HepG2 (cell line): ENCODE results near the gene PACS2. TPM values are rescaled to one million over a fixed set of nuclear protein-coding genes. Genes with fewer than 3 reads are reported as not detected.

Experiments used
- ATAC-seq: fragments of 200-7000 bp; cut with Tn5 transposase; 3 replicates; pipeline ENCODE4 v1.9.1; 2020; ENCODE audit warnings: mild to moderate bottlenecking, moderate library complexity
- BruUV-seq: library from RNA; stranded (reverse); fragments of 400-500 nt; replicated peaks from 2 replicates; lab custom pipeline; 2021; lab: Mats Ljungman, UMichigan
- CTCF ChIA-PET: fragments of 300-600 bp; formaldehyde crosslinking; extraction: SDS; loops from one replicate; lab custom pipeline; 2021; ENCODE audit warnings: low total read pairs, inconsistent platforms, low intra/inter-chr PET ratio; lab: Yijun Ruan, JAX
- POLR2A ChIA-PET: fragments of 350-600 bp; sonication (Branson Sonifier 250); formaldehyde crosslinking; loops from one replicate; lab custom pipeline; 2020; ENCODE audit warnings: antibody characterized with exemption, inconsistent platforms; lab: Yijun Ruan, JAX
- DNase-seq: peaks from one replicate; pipeline ENCODE4 v3.0.0-alpha.2; 2015; ENCODE audit warnings: low spot score
- FAIRE-seq: peaks from 3 replicates; lab custom pipeline; 2011; peaks lifted over from hg19 to GRCh38; lab: Jason Lieb, UNC
- H2AFZ ChIP-seq: one replicate; pipeline ENCODE4 v1.6.1; 2011; ENCODE audit warnings: low read length, inconsistent platforms
- H3K27ac ChIP-seq: fragments of 300-600 bp; 3 replicates; pipeline ENCODE4 v1.8.0; 2011; ENCODE audit warnings: mixed run types, mild to moderate bottlenecking, mixed read lengths, low read length, inconsistent platforms; ENCODE audit not compliant: insufficient read depth; ENCODE audit errors: extremely low read length
- H3K27me3 ChIP-seq, 2 experiments: fragments of 200-600 bp in 1 of 2; 2 replicates in 1 of 2; 3 replicates in 1 of 2; pipeline versions ENCODE4 v1.6.0 to v1.8.0; 2011; ENCODE audit warnings: low read length in 2 of 2, mild to moderate bottlenecking in 2 of 2, moderate library complexity in 2 of 2, inconsistent platforms in 1 of 2; ENCODE audit not compliant: insufficient read depth in 2 of 2, control insufficient read depth in 1 of 2
- H3K36me3 ChIP-seq, 2 experiments: fragments of 200-600 bp in 1 of 2; replicated peaks in 1 of 2; 2 replicates in 1 of 2; 3 replicates in 1 of 2; pipeline versions ENCODE4 v1.5.1 to v1.8.0; 2011; ENCODE audit warnings: low read length in 2 of 2, inconsistent platforms in 1 of 2; ENCODE audit not compliant: insufficient read depth in 2 of 2, control insufficient read depth in 1 of 2
- H3K4me1 ChIP-seq: 2 replicates; pipeline ENCODE4 v1.5.1; 2012; ENCODE audit warnings: low read length, inconsistent platforms; ENCODE audit not compliant: insufficient read depth
- H3K4me2 ChIP-seq: 2 replicates; pipeline ENCODE4 v1.6.0; 2011; ENCODE audit warnings: low read depth, low read length, inconsistent platforms
- H3K4me3 ChIP-seq, 3 experiments: fragments of 200-600 bp in 1 of 3; sonication (generic), shearing (Covaris generic) in 1 of 3; replicated peaks in 1 of 3; 2 replicates each; pipeline ENCODE4 v1.5.1; 2011 to 2016; ENCODE audit warnings: low read length in 3 of 3, inconsistent platforms in 2 of 3, low read depth in 2 of 3, mild to moderate bottlenecking in 2 of 3, control low read depth in 1 of 3, mixed read lengths in 1 of 3; ENCODE audit not compliant: insufficient read depth in 1 of 3
- H3K79me2 ChIP-seq: one replicate; pipeline ENCODE4 v1.6.1; 2011; ENCODE audit warnings: low read length, inconsistent platforms; ENCODE audit not compliant: insufficient read depth
- H3K9ac ChIP-seq: 2 replicates; pipeline ENCODE4 v1.6.0; 2011; ENCODE audit warnings: mild to moderate bottlenecking, low read depth, low read length, inconsistent platforms; ENCODE audit not compliant: insufficient read depth
- H3K9me3 ChIP-seq: 2 replicates; pipeline ENCODE4 v1.5.1; 2012; ENCODE audit warnings: mild to moderate bottlenecking, low read length
- H4K20me1 ChIP-seq: 2 replicates; pipeline ENCODE4 v1.6.0; 2011; ENCODE audit warnings: inconsistent platforms, mild to moderate bottlenecking, low read length, moderate library complexity; ENCODE audit not compliant: insufficient read depth
- CENPBD1 ChIP-seq: sonication (generic); formaldehyde crosslinking; IDR thresholded peaks from 2 replicates; pipeline ENCODE4 v1.8.0; 2022; ENCODE audit warnings: missing genetic modification reagents, low read depth, mild to moderate bottlenecking, borderline replicate concordance
- DPF2 ChIP-seq: sonication (generic); formaldehyde crosslinking; IDR thresholded peaks from 2 replicates; pipeline ENCODE4 v1.4.0; 2020; ENCODE audit warnings: mild to moderate bottlenecking, low read depth, missing genetic modification reagents, borderline replicate concordance
- KMT2B ChIP-seq: IDR thresholded peaks from 2 replicates; pipeline ENCODE4 v1.6.1; 2016; ENCODE audit warnings: missing genetic modification reagents, missing compliant biosample characterization
- TRIM22 ChIP-seq: fragments of 450-650 bp; IDR thresholded peaks from 2 replicates; pipeline ENCODE4 v1.6.1; 2017
- U2AF1 ChIP-seq: fragments of 200-400 bp; formaldehyde crosslinking; optimal IDR thresholded peaks from 2 replicates; pipeline ENCODE3; 2017; ENCODE audit warnings: mild to moderate bottlenecking, low read depth, low read length
- ZBTB14 ChIP-seq: sonication (generic); formaldehyde crosslinking; IDR thresholded peaks from 2 replicates; pipeline ENCODE4 v1.4.0; 2020; ENCODE audit warnings: missing genetic modification reagents
- ZBTB25 ChIP-seq: IDR thresholded peaks from 2 replicates; pipeline ENCODE4 v1.6.1; 2018; ENCODE audit warnings: missing genetic modification reagents
- ZMAT3 ChIP-seq: sonication (generic); formaldehyde crosslinking; conservative IDR thresholded peaks from 2 replicates; pipeline ENCODE4 v1.7.0; 2021; ENCODE audit warnings: missing genetic modification reagents
- ZNF230 ChIP-seq: sonication (generic); formaldehyde crosslinking; IDR thresholded peaks from 2 replicates; pipeline ENCODE4 v1.4.0; 2020; ENCODE audit warnings: mild to moderate bottlenecking, missing genetic modification reagents
- ZNF382 ChIP-seq: sonication (generic); formaldehyde crosslinking; IDR thresholded peaks from 2 replicates; pipeline ENCODE4 v1.5.0; 2020; ENCODE audit warnings: missing genetic modification reagents, mild to moderate bottlenecking, borderline replicate concordance
- WGBS: methylation state at CpG from one replicate; pipeline ENCODE4 v1.1.6; 2017; ENCODE audit warnings: low lambda C conversion rate; 5-methylcytosine and 5-hydroxymethylcytosine counted together
- in situ Hi-C: cut with HindIII; loops from 2 replicates; pipeline ENCODE4 v1.10.0; 2017; ENCODE audit warnings: low pct_unique_long_range_greater_than_20kb; ENCODE audit not compliant: extremely low pct_ligation_motif_present
- intact Hi-C: fragments of 100-400 bp; cut with micrococcal nuclease; formaldehyde crosslinking; loops from one replicate; pipeline ENCODE4 v1.10.0; 2022; ENCODE audit not compliant: unreplicated experiment
- polyA plus RNA-seq, 8 experiments: library from polyadenylated mRNA; depleted of rRNA in 3 of 8; stranded (reverse) in 7 of 8; unstranded in 1 of 8; fragments of >200 nt; fragmentation: Illumina TruSeq in 4 of 8; extraction: Trizol in 4 of 8; gene quantifications; 2 replicates each; pipeline versions ENCODE4 v1.2.1 to v1.2.3, GENCODE V29; 2011 to 2016; ENCODE audit warnings: low read depth in 4 of 8, missing spikeins in 1 of 8, mixed read lengths in 1 of 8; ENCODE audit not compliant: insufficient read depth in 1 of 8
- total RNA-seq, 5 experiments: library from RNA; depleted of rRNA; stranded (reverse); fragments of >200 nt; fragmentation: Illumina TruSeq; extraction: Trizol; gene quantifications; 2 replicates each; pipeline ENCODE4 v1.2.3, GENCODE V29; 2016; ENCODE audit warnings: low read depth in 1 of 5

PACS2 gene
- total and polyA plus RNA-seq, 2 of the 13 experiments (the other 11 are each of a cell fraction or from before 2014, with no cell fraction given): 23.6 to 27.6 TPM

GRCh38 chr14:105268736-105269354 lies 45.7 kb upstream of the PACS2 start:
- no peaks in the 10 kb centered on the region for H3K4me1 ChIP-seq
- 99% methylated on average over 12 of the region's 18 CpGs for WGBS
- ATAC-seq (no peak), DNase-seq (no peak), FAIRE-seq (no peak)
- H3K9ac ChIP-seq: no peak overlapping the region
- H2AFZ ChIP-seq: no peak overlapping the region
- H3K27ac ChIP-seq: no peak overlapping the region
- ChIA-PET CTCF (no interaction called here), POLR2A (no interaction called here)
- BruUV-seq: no TSS peak
- in situ Hi-C loops: no loop called here
- H3K4me2 ChIP-seq: no peak overlapping the region
- TF ChIP-seq ZMAT3 (no peak), ZNF230 (CRISPR knock-in tag) (no peak), CENPBD1 (no peak)
- H3K9me3 ChIP-seq: no peaks in the 10 kb centered on the region
- intact Hi-C loops: no loop called here
- peaks cover 4 to 5% of the 10 kb centered on the region in 2 experiments; a peak in 3 of 5 replicates for H3K36me3 ChIP-seq
- no peaks in the 10 kb centered on the region for H3K27me3 ChIP-seq
- H4K20me1 ChIP-seq: no peaks in the 10 kb centered on the region; the same call in 1 of the 2 replicates
- peaks cover 3% of the 10 kb centered on the region for H3K79me2 ChIP-seq
- H3K4me3 ChIP-seq: no peak overlapping the region

- intact Hi-C loops: no loop called here
- Histone ChIP-seq H3K4me3 (no peak overlapping the region), H3K9me3 (no peaks in the 10 kb centered on the region), H3K4me1 (no peaks in the 10 kb centered on the region), H2AFZ (no peak overlapping the region), H4K20me1 (no peaks in the 10 kb centered on the region; the same call in 1 of the 2 replicates), H3K9ac (no peak overlapping the region), H3K79me2 (peaks cover 3% of the 10 kb centered on the region), H3K36me3 (peaks cover 1 to 5% of the 10 kb centered on the region in 2 experiments; a peak in 3 of 5 replicates), H3K4me2 (no peak overlapping the region), H3K27me3 (no peaks in the 10 kb centered on the region), H3K27ac (no peak overlapping the region)
- in situ Hi-C loops: no loop called here
- TF ChIP-seq KMT2B (no peak), U2AF1 (no peak), ZBTB14 (no peak), TRIM22 (no peak), ZBTB25 (CRISPR knock-in tag) (no peak), DPF2 (CRISPR knock-in tag) (no peak), ZNF382 (CRISPR knock-in tag) (no peak)
- ChIA-PET CTCF (no interaction called here), POLR2A (no interaction called here)
- no peak for DNase-seq
- no CpG with 5 or more reads among the region's 11 CpGs for WGBS
- no peak for FAIRE-seq
- no TSS peak for BruUV-seq
- no peak for ATAC-seq
Measured at GRCh38 chr14:105269405-105269804, 45.1 kb upstream of the PACS2 start.
